Activated B cell treated with CpG ODN at 0.5 μM for 24 hours (primary cell): Measurements from ENCODE around the gene PITRM1. TPM values are rescaled to one million over a fixed set of nuclear protein-coding genes. Genes with fewer than 3 reads are reported as not detected.

Experiments used
- ATAC-seq: fragments of 200-7000 bp; cut with Tn5 transposase; one replicate; pipeline ENCODE4 v1.10.0; 2021; ENCODE audit warnings: low read depth, mild to moderate bottlenecking, moderate library complexity
- CTCF ChIA-PET: fragments of 350-600 bp; sonication (Branson Sonifier 250); formaldehyde crosslinking; loops from one replicate; lab custom pipeline; 2021; ENCODE audit warnings: antibody characterized with exemption; lab: Charles Lee
- POLR2A ChIA-PET: fragments of 350-600 bp; sonication (Branson Sonifier 250); formaldehyde crosslinking; loops from one replicate; lab custom pipeline; 2021; ENCODE audit warnings: antibody characterized with exemption; lab: Charles Lee
- DNase-seq: peaks from one replicate; pipeline ENCODE4 v3.0.0; 2022
- H3K27ac Mint-ChIP-seq: one replicate; pipeline ENCODE4 v1.8.0; 2020; ENCODE audit warnings: mixed read lengths
- H3K27me3 Mint-ChIP-seq: one replicate; pipeline ENCODE4 v1.8.0; 2021; ENCODE audit warnings: mixed read lengths
- H3K36me3 Mint-ChIP-seq: one replicate; pipeline ENCODE4 v1.8.0; 2021; ENCODE audit warnings: low read depth, mixed read lengths
- H3K4me1 Mint-ChIP-seq: one replicate; pipeline ENCODE4 v1.8.0; 2021; ENCODE audit warnings: mixed read lengths
- H3K4me3 Mint-ChIP-seq: one replicate; pipeline ENCODE4 v1.8.0; 2020; ENCODE audit warnings: mild to moderate bottlenecking, mixed read lengths
- H3K9me3 Mint-ChIP-seq: one replicate; pipeline ENCODE4 v1.8.0; 2020; ENCODE audit warnings: mixed read lengths
- CTCF ChIP-seq: fragments of 200-600 bp; IDR thresholded peaks from one replicate; pipeline ENCODE4 v1.8.0; 2022; ENCODE audit warnings: antibody characterized with exemption, mild to moderate bottlenecking
- intact Hi-C: fragments of 100-400 bp; cut with micrococcal nuclease; formaldehyde crosslinking; loops from one replicate; pipeline ENCODE4 v1.15.1; 2024
- total RNA-seq: library from RNA; stranded (reverse); gene quantifications from 2 replicates; pipeline ENCODE4 v1.2.3, GENCODE V29; 2022

The PITRM1 gene
- total RNA-seq, 1 donor from 2014 or later: 60.7 TPM

- ChIA-PET CTCF (no interaction called here), POLR2A (no interaction called here)
- intact Hi-C loops: no loop called here
- H3K36me3 Mint-ChIP-seq: peaks cover 85% of the 10 kb centered on the region
- ATAC-seq (no peak), DNase-seq (no peak)
- H3K4me1 Mint-ChIP-seq: peaks cover 10% of the 10 kb centered on the region
- no peak overlapping the region for H3K4me3 Mint-ChIP-seq
- H3K27me3 Mint-ChIP-seq: no peaks in the 10 kb centered on the region
- no peaks in the 10 kb centered on the region for H3K9me3 Mint-ChIP-seq
- H3K27ac Mint-ChIP-seq: no peak overlapping the region
- TF ChIP-seq CTCF: no peak
Measured at GRCh38 chr10:3115685-3116084, 56.9 kb downstream of the PITRM1 start.

- no peak overlapping the region for H3K27ac Mint-ChIP-seq
- no peak overlapping the region for H3K4me3 Mint-ChIP-seq
- peaks cover 89% of the 10 kb centered on the region for H3K36me3 Mint-ChIP-seq
- H3K4me1 Mint-ChIP-seq: peaks cover 12% of the 10 kb centered on the region
- ChIA-PET POLR2A (interaction anchor here (0.6 kb wide), 1 partner anchor 21 kb away, joined by 3 read pairs; no protein-coding TSS in a partner anchor), CTCF (no interaction called here)
- DNase-seq (no peak), ATAC-seq (no peak)
- H3K27me3 Mint-ChIP-seq: no peaks in the 10 kb centered on the region
- no peaks in the 10 kb centered on the region for H3K9me3 Mint-ChIP-seq
- no peak for TF ChIP-seq CTCF
- intact Hi-C loops: no loop called here
Measured at GRCh38 chr10:3113343-3113720, 59.2 kb downstream of the PITRM1 start.

GRCh38 chr10:3111621-3112163 lies 60.9 kb downstream of the PITRM1 start:
- H3K4me3 Mint-ChIP-seq: no peak overlapping the region
- H3K9me3 Mint-ChIP-seq: no peaks in the 10 kb centered on the region
- ChIA-PET POLR2A (no interaction called here), CTCF (no interaction called here)
- no peak for TF ChIP-seq CTCF
- ATAC-seq (no peak), DNase-seq (no peak)
- H3K27me3 Mint-ChIP-seq: no peaks in the 10 kb centered on the region
- H3K27ac Mint-ChIP-seq: no peak overlapping the region
- intact Hi-C loops: no loop called here
- H3K4me1 Mint-ChIP-seq: peaks cover 12% of the 10 kb centered on the region
- H3K36me3 Mint-ChIP-seq: peaks cover 90% of the 10 kb centered on the region

GRCh38 chr10:3110782-3111620 lies 61.6 kb downstream of the PITRM1 start:
- no peak overlapping the region for H3K27ac Mint-ChIP-seq
- H3K4me1 Mint-ChIP-seq: peaks cover 12% of the 10 kb centered on the region
- H3K27me3 Mint-ChIP-seq: no peaks in the 10 kb centered on the region
- no peak overlapping the region for H3K4me3 Mint-ChIP-seq
- peaks cover 83% of the 10 kb centered on the region for H3K36me3 Mint-ChIP-seq
- ChIA-PET CTCF (no interaction called here), POLR2A (no interaction called here)
- no peak for TF ChIP-seq CTCF
- ATAC-seq: no peak
- intact Hi-C loops: no loop called here
- H3K9me3 Mint-ChIP-seq: no peaks in the 10 kb centered on the region
- no peak for DNase-seq

GRCh38 chr10:3109633-3110032 lies 62.9 kb downstream of the PITRM1 start:
- H3K36me3 Mint-ChIP-seq: peaks cover 84% of the 10 kb centered on the region

More at GRCh38 chr10:3109633-3110032, 62.9 kb downstream of the PITRM1 start:
- Mint-ChIP-seq H3K27ac (no peak overlapping the region), H3K4me1 (peaks cover 12% of the 10 kb centered on the region), H3K27me3 (no peaks in the 10 kb centered on the region), H3K9me3 (no peaks in the 10 kb centered on the region), H3K4me3 (no peak overlapping the region)
- ChIA-PET CTCF (no interaction called here), POLR2A (no interaction called here)
- ATAC-seq: no peak
- intact Hi-C loops: no loop called here
- DNase-seq: no peak
- no peak for TF ChIP-seq CTCF
